OCI-LY7 (cell line): ENCODE measurements around the gene PPAN.

Source experiments
- EZH2phosphoT487 ChIP-seq: fragments of 200-600 bp; sonication (generic); IDR thresholded peaks from 2 replicates; pipeline ENCODE4 v1.6.1; 2018; ENCODE audit warnings: low read depth, borderline replicate concordance, mild to moderate bottlenecking, mixed run types, antibody characterized with exemption, low read length, moderate library complexity, mixed read lengths
- TF ChIP-seq, protein P1 (sequence below): fragments of 200-600 bp; sonication (generic); conservative IDR thresholded peaks from 2 replicates; pipeline ENCODE4 v1.5.1; 2014; ENCODE audit warnings: mild to moderate bottlenecking, antibody characterized with exemption, low read length, moderate library complexity, mixed read lengths

DNA sequence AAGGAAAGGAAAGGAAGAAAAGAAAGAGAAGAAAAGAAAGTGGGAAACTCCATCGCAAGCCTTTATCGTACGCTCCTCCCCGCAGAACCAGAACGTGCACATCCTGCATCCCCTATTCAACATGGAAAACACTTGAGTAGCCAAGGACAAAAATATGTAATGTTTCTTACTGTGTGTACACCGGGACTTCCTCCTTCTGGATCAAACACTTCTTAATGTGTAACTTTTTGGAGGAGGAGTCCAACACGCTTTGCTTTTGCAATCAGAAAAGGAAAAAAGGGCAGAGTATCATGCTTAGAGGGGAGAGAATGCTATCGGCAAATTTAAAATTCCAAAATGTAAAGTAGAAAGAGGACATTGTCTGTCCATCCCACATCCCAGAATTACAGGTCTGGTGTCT, 27.8 kb upstream of the PPAN start:
- TF ChIP-seq, protein P1, sequence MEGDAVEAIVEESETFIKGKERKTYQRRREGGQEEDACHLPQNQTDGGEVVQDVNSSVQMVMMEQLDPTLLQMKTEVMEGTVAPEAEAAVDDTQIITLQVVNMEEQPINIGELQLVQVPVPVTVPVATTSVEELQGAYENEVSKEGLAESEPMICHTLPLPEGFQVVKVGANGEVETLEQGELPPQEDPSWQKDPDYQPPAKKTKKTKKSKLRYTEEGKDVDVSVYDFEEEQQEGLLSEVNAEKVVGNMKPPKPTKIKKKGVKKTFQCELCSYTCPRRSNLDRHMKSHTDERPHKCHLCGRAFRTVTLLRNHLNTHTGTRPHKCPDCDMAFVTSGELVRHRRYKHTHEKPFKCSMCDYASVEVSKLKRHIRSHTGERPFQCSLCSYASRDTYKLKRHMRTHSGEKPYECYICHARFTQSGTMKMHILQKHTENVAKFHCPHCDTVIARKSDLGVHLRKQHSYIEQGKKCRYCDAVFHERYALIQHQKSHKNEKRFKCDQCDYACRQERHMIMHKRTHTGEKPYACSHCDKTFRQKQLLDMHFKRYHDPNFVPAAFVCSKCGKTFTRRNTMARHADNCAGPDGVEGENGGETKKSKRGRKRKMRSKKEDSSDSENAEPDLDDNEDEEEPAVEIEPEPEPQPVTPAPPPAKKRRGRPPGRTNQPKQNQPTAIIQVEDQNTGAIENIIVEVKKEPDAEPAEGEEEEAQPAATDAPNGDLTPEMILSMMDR = no peak
- TF ChIP-seq EZH2phosphoT487 = no peak
